Gastrocnemius medialis (tissue), 4 donors: ENCODE results near the gene APOBEC4. TPM values are rescaled to one million over a fixed set of nuclear protein-coding genes. Genes with fewer than 3 reads are reported as not detected.

Source experiments
- ATAC-seq, 2 donors: fragments of 150-250 bp; one replicate each; pipeline ENCODE4 v1.9.1; 2016
- DNase-seq, 2 donors: peaks; one replicate each; pipeline ENCODE4 v3.0.0-alpha.2; 2019
- H3K27ac ChIP-seq, 4 donors: fragments of 200-600 bp; sonication (generic); 1 replicate in 1 of 4; 2 replicates in 3 of 4; pipeline ENCODE4 v1.5.1; 2016 to 2018; ENCODE audit warnings: mild to moderate bottlenecking in 2 of 4, moderate library complexity in 1 of 4
- H3K27me3 ChIP-seq, 3 donors: fragments of 200-600 bp; sonication (generic) in 2 of 3; 1 replicate in 1 of 3; 2 replicates in 2 of 3; pipeline versions ENCODE4 v1.5.1 to v1.6.0; 2016 to 2019; ENCODE audit warnings: mild to moderate bottlenecking in 1 of 3, moderate library complexity in 1 of 3
- H3K36me3 ChIP-seq, 2 donors: fragments of 200-600 bp; sonication (generic) in 1 of 2; one replicate each; pipeline ENCODE4 v1.5.1; 2017 to 2018
- H3K4me1 ChIP-seq, 2 donors: fragments of 200-600 bp; sonication (generic) in 1 of 2; one replicate each; pipeline ENCODE4 v1.5.1; 2016 to 2017; ENCODE audit warnings: mild to moderate bottlenecking in 2 of 2
- H3K4me3 ChIP-seq, 4 donors: fragments of 200-600 bp; sonication (generic) in 3 of 4; 1 replicate in 1 of 4; 2 replicates in 3 of 4; pipeline ENCODE4 v1.5.1; 2016 to 2019; ENCODE audit warnings: mild to moderate bottlenecking in 2 of 4
- H3K9me3 ChIP-seq, 3 donors: fragments of 200-600 bp; sonication (generic) in 2 of 3; 1 replicate in 1 of 3; 2 replicates in 2 of 3; pipeline ENCODE4 v1.5.1; 2016 to 2019
- CTCF ChIP-seq, 5 experiments: fragments of 450-650 bp in 3 of 5; fragments of 200-600 bp in 2 of 5; sonication (generic) in 2 of 5; IDR thresholded peaks in 4 of 5; conservative IDR thresholded peaks in 1 of 5; 1 replicate in 4 of 5; 2 replicates in 1 of 5; pipeline ENCODE4 v1.5.1; 2016 to 2019; ENCODE audit warnings: antibody characterized with exemption in 5 of 5, mild to moderate bottlenecking in 3 of 5, moderate library complexity in 3 of 5
- POLR2A ChIP-seq, 2 donors: fragments of 450-650 bp; IDR thresholded peaks; one replicate each; pipeline ENCODE4 v1.6.1; 2017; ENCODE audit warnings: antibody characterized with exemption in 2 of 2, mild to moderate bottlenecking in 2 of 2, moderate library complexity in 2 of 2
- in situ Hi-C, 4 donors: fragments of 200-750 bp; cut with MboI; loops; one replicate each; pipeline versions ENCODE4 v1.15.0 to v1.8.0; 2017; ENCODE audit warnings: low sequenced_read_pairs in 4 of 4
- intact Hi-C: fragments of 100-400 bp; cut with DNase I; formaldehyde crosslinking; loops from one replicate; pipeline ENCODE4 v1.15.1; 2023; ENCODE audit warnings: low total_unique reads
- total RNA-seq, 4 donors: library from RNA; depleted of rRNA; stranded (reverse); fragments of >200 nt; gene quantifications; one replicate each; pipeline versions ENCODE4 v1.1.0 to v1.2.3, GENCODE V29; 2016

APOBEC4 gene
- total RNA-seq, 4 donors from 2014 or later, result not detected

GRCh38 chr1:183653876-183654451 is 848 bp upstream of the APOBEC4 start:
- H3K27ac ChIP-seq, result no peak overlapping the region
- ATAC-seq, result no peak
- no peaks in the 10 kb centered on the region for H3K9me3 ChIP-seq
- H3K36me3 ChIP-seq, result no peaks in the 10 kb centered on the region
- H3K4me1 ChIP-seq, result no peaks in the 10 kb centered on the region
- H3K27me3 ChIP-seq, result no peaks in the 10 kb centered on the region
- in situ Hi-C loops (loop anchor here in 2 of 4 donors (5.0 to 25.0 kb wide), 2 partner anchors 258 to 383 kb away; partner anchors contain the start of gene COLGALT2 (in 1 of the 2)), intact Hi-C loops (loop anchor here (2.0 kb wide), 1 partner anchor 31 kb away; no protein-coding TSS in a partner anchor)
- DNase-seq, result no peak
- TF ChIP-seq CTCF (IDR thresholded peaks at IDR 0.05 in 4 of 5, conservative IDR thresholded peaks at IDR 0.05 in 1 of 5), result no peak
- TF ChIP-seq POLR2A (IDR thresholded peaks at IDR 0.05), result no peak
- H3K4me3 ChIP-seq, result no peak overlapping the region

DNA sequence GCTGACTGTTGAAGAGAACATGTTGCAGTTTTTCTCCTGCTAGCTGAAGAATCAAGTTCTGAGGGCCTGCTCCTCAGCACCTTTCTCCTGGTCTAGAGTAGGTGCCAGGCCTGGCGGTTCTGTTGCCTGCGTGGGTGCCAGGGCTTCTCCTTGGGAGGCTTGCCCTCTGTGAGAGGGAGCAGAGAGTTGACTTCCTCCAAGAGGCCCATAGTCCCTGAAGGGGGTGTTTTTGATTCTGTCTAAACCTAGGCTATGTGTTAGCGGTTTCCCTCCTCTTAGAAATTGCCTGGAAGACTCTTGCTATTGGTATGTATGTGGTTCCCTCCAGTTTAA is 312 bp upstream of the APOBEC4 start:
- intact Hi-C loops, result no loop called here
- no peak overlapping the region for H3K27ac ChIP-seq
- no peaks in the 10 kb centered on the region for H3K36me3 ChIP-seq
- in situ Hi-C loops, result loop anchor here in 2 of 4 donors (5.0 to 25.0 kb wide), 2 partner anchors 259 to 384 kb away; partner anchors contain the start of gene COLGALT2 (in 1 of the 2)
- TF ChIP-seq POLR2A (IDR thresholded peaks at IDR 0.05), result no peak
- no peak for TF ChIP-seq CTCF (IDR thresholded peaks at IDR 0.05 in 4 of 5, conservative IDR thresholded peaks at IDR 0.05 in 1 of 5)
- DNase-seq (no peak), ATAC-seq (no peak)
- H3K9me3 ChIP-seq, result no peaks in the 10 kb centered on the region
- no peaks in the 10 kb centered on the region for H3K27me3 ChIP-seq
- no peak overlapping the region for H3K4me3 ChIP-seq
- no peaks in the 10 kb centered on the region for H3K4me1 ChIP-seq

DNA sequence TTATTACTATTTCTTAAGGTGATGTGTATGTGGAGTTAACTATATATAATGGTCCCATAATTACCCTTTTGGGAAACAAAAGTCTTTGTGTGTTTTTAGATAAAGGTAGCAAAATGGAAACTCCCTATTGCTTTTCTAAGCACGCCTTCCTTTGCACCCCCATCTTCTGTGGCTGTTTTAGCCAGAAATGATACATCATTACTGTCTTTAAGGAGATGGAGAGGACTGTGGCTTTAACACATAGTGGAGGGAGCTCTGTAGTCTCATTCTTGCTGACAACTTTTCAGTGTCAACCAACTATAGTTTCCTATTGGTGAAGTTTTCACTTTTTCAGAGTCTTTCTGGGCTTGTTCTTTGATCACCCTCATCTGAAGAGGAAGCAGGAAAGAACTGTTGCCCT is 1.0 kb downstream of the APOBEC4 start:
- no peak overlapping the region for H3K27ac ChIP-seq

DNA sequence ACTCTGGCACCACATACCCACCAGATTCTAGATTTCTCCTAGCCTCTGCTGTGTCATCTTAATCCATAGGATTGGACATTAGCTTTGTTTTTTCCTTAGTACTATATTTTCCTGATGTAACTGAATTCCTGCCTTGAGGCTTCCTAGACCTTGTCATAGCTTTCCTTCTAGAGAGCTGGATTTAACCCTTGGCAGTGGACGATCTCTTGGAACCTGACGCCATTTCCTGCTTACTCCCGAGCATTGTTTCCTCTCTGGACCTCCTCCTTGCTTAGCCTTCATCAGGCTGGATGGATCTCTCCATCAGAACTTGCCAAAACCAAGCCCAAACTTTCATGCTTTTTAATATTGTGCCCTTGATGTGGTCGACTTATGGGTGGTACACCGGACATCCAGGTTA is 1.5 kb downstream of the APOBEC4 start:
- DNase-seq, result no peak
- TF ChIP-seq POLR2A (IDR thresholded peaks at IDR 0.05) (no peak), CTCF (IDR thresholded peaks at IDR 0.05 in 4 of 5, conservative IDR thresholded peaks at IDR 0.05 in 1 of 5) (no peak)
- Histone ChIP-seq H3K4me1 (no peaks in the 10 kb centered on the region), H3K4me3 (no peak overlapping the region), H3K36me3 (no peaks in the 10 kb centered on the region), H3K27ac (no peak overlapping the region), H3K27me3 (no peaks in the 10 kb centered on the region), H3K9me3 (no peaks in the 10 kb centered on the region)
- ATAC-seq, result no peak
- in situ Hi-C loops (loop anchor here in 2 of 4 donors (5.0 to 25.0 kb wide), 2 partner anchors 261 to 386 kb away; partner anchors contain the start of gene COLGALT2 (in 1 of the 2)), intact Hi-C loops (no loop called here)

More for the DNA sequence above, 1.0 kb downstream of the APOBEC4 start:
- no peaks in the 10 kb centered on the region for H3K27me3 ChIP-seq
- no peaks in the 10 kb centered on the region for H3K9me3 ChIP-seq
- ATAC-seq (no peak), DNase-seq (no peak)
- in situ Hi-C loops (loop anchor here in 2 of 4 donors (5.0 to 25.0 kb wide), 2 partner anchors 260 to 385 kb away; partner anchors contain the start of gene COLGALT2 (in 1 of the 2)), intact Hi-C loops (no loop called here)
- H3K4me1 ChIP-seq, result no peaks in the 10 kb centered on the region
- TF ChIP-seq POLR2A (IDR thresholded peaks at IDR 0.05) (no peak), CTCF (IDR thresholded peaks at IDR 0.05 in 4 of 5, conservative IDR thresholded peaks at IDR 0.05 in 1 of 5) (no peak)
- H3K4me3 ChIP-seq, result no peak overlapping the region
- no peaks in the 10 kb centered on the region for H3K36me3 ChIP-seq
